Astrocyte (in vitro differentiated cells and primary cell): ENCODE results near the gene MACIR. TPM values are rescaled to one million over a fixed set of nuclear protein-coding genes. Genes with fewer than 3 reads are reported as not detected.
A peak's percentile ranks its signal among the peaks of the same experiment; 100 is the strongest.
"Not testable (repeated sequence)": the region's sequence is repeated elsewhere in the genome, so short reads cannot be mapped to it uniquely, and the experiment has no call there.

Source experiments
- DNase-seq: peaks from one replicate; pipeline ENCODE4 v3.0.0-alpha.2; 2010; ENCODE audit warnings: low read depth
- FAIRE-seq: peaks from 2 replicates; lab custom pipeline; 2011; peaks lifted over from hg19 to GRCh38; lab: Jason Lieb, UNC
- H2AFZ ChIP-seq: 2 replicates; pipeline ENCODE4 v1.6.0; 2012; ENCODE audit warnings: low read depth, low read length, inconsistent platforms
- H3K27ac ChIP-seq: 2 replicates; pipeline ENCODE4 v1.5.1; 2011; ENCODE audit warnings: low read depth, low read length, inconsistent platforms
- H3K27me3 ChIP-seq: 2 replicates; pipeline ENCODE4 v1.6.0; 2011; ENCODE audit warnings: low read length, inconsistent platforms; ENCODE audit not compliant: insufficient read depth
- H3K36me3 ChIP-seq: 2 replicates; pipeline ENCODE4 v1.5.1; 2011; ENCODE audit warnings: low read length, inconsistent platforms; ENCODE audit not compliant: insufficient read depth
- H3K4me1 ChIP-seq: 2 replicates; pipeline ENCODE4 v1.5.1; 2011; ENCODE audit warnings: low read length, inconsistent platforms; ENCODE audit not compliant: insufficient read depth
- H3K4me2 ChIP-seq: 2 replicates; pipeline ENCODE4 v1.6.0; 2012; ENCODE audit warnings: low read length, inconsistent platforms
- H3K4me3 ChIP-seq: 2 replicates; pipeline ENCODE4 v1.5.1; 2011; ENCODE audit warnings: low read depth, mild to moderate bottlenecking, low read length, inconsistent platforms; ENCODE audit not compliant: insufficient read depth
- H3K79me2 ChIP-seq: 2 replicates; pipeline ENCODE4 v1.6.0; 2012; ENCODE audit warnings: mild to moderate bottlenecking, low read length, inconsistent platforms; ENCODE audit not compliant: insufficient read depth
- H3K9ac ChIP-seq: 2 replicates; pipeline ENCODE4 v1.6.0; 2012; ENCODE audit warnings: mild to moderate bottlenecking, low read length, inconsistent platforms
- H3K9me3 ChIP-seq: 2 replicates; pipeline ENCODE4 v1.5.1; 2012; ENCODE audit warnings: low read depth, mild to moderate bottlenecking, low read length, inconsistent platforms; ENCODE audit not compliant: insufficient read depth
- H4K20me1 ChIP-seq: 2 replicates; pipeline ENCODE4 v1.6.0; 2012; ENCODE audit warnings: low read length, inconsistent platforms; ENCODE audit not compliant: insufficient read depth
- H3K27ac Mint-ChIP-seq: one replicate; pipeline ENCODE4 v1.8.0; 2021; ENCODE audit warnings: mild to moderate bottlenecking, mixed read lengths; ENCODE audit not compliant: unreplicated experiment
- H3K27me3 Mint-ChIP-seq: one replicate; pipeline ENCODE4 v1.8.0; 2021; ENCODE audit warnings: low read depth, mixed read lengths; ENCODE audit not compliant: unreplicated experiment
- H3K36me3 Mint-ChIP-seq: one replicate; pipeline ENCODE4 v1.8.0; 2021; ENCODE audit warnings: low read depth, mixed read lengths; ENCODE audit not compliant: unreplicated experiment
- H3K4me1 Mint-ChIP-seq: one replicate; pipeline ENCODE4 v1.8.0; 2021; ENCODE audit warnings: low read depth, mixed read lengths; ENCODE audit not compliant: unreplicated experiment
- H3K4me3 Mint-ChIP-seq: one replicate; pipeline ENCODE4 v1.8.0; 2021; ENCODE audit warnings: mild to moderate bottlenecking, moderate library complexity, mixed read lengths; ENCODE audit not compliant: unreplicated experiment
- H3K9me3 Mint-ChIP-seq: one replicate; pipeline ENCODE4 v1.8.0; 2021; ENCODE audit warnings: mild to moderate bottlenecking, mixed read lengths; ENCODE audit not compliant: unreplicated experiment
- EZH2 ChIP-seq: IDR thresholded peaks from 2 replicates; pipeline ENCODE4 v1.6.1; 2012; ENCODE audit warnings: mild to moderate bottlenecking, low read length, inconsistent platforms; ENCODE audit not compliant: insufficient read depth
- total RNA-seq: library from RNA; stranded (reverse); gene quantifications from 2 replicates; pipeline ENCODE4 v1.2.1, GENCODE V29; 2021
- TF ChIP-seq, protein P1 (sequence below): IDR thresholded peaks from 2 replicates; pipeline ENCODE4 v1.5.1; 2011; ENCODE audit warnings: low read depth, mild to moderate bottlenecking, inconsistent platforms, low read length, moderate library complexity; ENCODE audit not compliant: insufficient read depth

Gene MACIR
- total RNA-seq, 1 donor from 2014 or later: 27.1 TPM

DNA sequence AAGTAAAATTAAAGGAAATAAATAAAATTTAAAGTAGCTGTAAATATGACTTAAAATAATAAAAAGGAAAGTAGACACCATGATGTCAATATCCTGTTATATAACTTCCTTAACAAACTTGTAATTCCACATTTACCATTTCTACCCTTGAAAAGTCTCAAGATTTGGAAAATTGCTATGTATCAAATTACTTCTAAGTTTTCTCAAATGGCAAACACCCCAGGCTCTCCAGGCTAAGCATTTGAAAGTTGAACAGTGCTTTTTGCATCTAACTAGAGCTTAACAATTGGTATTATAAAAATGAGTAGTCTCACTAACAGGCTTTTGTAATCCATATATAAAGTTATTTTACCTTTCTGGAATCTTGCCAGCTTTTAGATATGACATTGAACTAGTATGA lies 41.5 kb upstream of the MACIR start:
- Mint-ChIP-seq H3K9me3 (peaks cover 4% of the 10 kb centered on the region), H3K4me1 (peaks cover 8% of the 10 kb centered on the region), H3K4me3 (no peak overlapping the region), H3K27ac (no peak overlapping the region), H3K27me3 (peaks cover 1% of the 10 kb centered on the region), H3K36me3 (no peaks in the 10 kb centered on the region)
- H3K9me3 ChIP-seq: no peaks in the 10 kb centered on the region
- DNase-seq: no peak
- TF ChIP-seq EZH2: no peak
- TF ChIP-seq, protein P1, sequence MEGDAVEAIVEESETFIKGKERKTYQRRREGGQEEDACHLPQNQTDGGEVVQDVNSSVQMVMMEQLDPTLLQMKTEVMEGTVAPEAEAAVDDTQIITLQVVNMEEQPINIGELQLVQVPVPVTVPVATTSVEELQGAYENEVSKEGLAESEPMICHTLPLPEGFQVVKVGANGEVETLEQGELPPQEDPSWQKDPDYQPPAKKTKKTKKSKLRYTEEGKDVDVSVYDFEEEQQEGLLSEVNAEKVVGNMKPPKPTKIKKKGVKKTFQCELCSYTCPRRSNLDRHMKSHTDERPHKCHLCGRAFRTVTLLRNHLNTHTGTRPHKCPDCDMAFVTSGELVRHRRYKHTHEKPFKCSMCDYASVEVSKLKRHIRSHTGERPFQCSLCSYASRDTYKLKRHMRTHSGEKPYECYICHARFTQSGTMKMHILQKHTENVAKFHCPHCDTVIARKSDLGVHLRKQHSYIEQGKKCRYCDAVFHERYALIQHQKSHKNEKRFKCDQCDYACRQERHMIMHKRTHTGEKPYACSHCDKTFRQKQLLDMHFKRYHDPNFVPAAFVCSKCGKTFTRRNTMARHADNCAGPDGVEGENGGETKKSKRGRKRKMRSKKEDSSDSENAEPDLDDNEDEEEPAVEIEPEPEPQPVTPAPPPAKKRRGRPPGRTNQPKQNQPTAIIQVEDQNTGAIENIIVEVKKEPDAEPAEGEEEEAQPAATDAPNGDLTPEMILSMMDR: no peak
- no peaks in the 10 kb centered on the region for H4K20me1 ChIP-seq
- H3K27ac ChIP-seq: no peak overlapping the region
- no peak overlapping the region for H2AFZ ChIP-seq
- H3K4me3 ChIP-seq: no peak overlapping the region
- H3K4me1 ChIP-seq: peaks cover 3% of the 10 kb centered on the region
- H3K9ac ChIP-seq: no peak overlapping the region
- H3K4me2 ChIP-seq: no peak overlapping the region
- H3K36me3 ChIP-seq: no peaks in the 10 kb centered on the region
- no peak for FAIRE-seq
- no peaks in the 10 kb centered on the region for H3K27me3 ChIP-seq
- no peaks in the 10 kb centered on the region for H3K79me2 ChIP-seq

DNA sequence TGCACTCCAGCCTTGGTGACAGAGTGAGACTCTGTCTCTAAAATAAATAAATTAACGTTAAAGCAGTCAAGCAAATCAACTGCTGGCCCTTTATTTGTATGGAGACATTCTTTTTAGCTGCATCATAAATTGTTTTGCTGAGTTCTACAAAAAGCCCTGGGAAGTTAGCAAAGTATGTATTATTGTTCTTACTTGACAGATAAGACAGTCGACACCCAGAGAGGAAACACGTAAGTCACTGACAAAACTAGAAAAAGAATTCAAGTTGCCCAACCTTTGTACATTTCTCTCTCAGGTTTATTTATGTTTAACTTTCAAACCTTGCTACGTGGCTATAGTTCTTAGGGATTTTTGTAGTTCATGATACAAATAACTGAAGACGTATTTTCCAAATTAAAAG lies 40.4 kb upstream of the MACIR start:
- no peak overlapping the region for H3K4me2 ChIP-seq
- no peaks in the 10 kb centered on the region for H3K36me3 Mint-ChIP-seq
- H3K27ac Mint-ChIP-seq: no peak overlapping the region

DNA sequence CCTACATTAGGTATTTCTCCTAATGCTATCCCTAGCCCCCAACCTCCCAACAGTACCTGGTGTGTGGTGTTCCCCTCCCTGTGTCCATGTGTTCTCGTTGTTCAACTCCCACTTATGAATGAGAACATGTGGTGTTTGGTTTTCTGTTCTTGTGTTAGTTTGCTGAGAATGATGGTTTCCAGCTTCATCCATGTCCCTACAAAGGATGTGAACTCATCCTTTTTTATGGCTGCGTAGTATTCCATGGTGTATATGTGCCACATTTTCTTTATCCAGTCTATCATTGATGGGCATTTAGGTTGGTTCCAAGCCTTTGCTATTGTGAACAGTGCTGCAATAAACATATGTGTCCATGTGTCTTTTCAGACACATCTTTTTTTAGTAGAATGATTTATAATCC lies 39.5 kb upstream of the MACIR start:
- not testable (repeated sequence) for H3K27ac ChIP-seq, H3K4me3 ChIP-seq, H3K27ac Mint-ChIP-seq, H3K36me3 ChIP-seq, H3K9me3 Mint-ChIP-seq, H3K4me2 ChIP-seq, H2AFZ ChIP-seq, H3K27me3 Mint-ChIP-seq, H3K4me3 Mint-ChIP-seq, H3K9ac ChIP-seq, H3K79me2 ChIP-seq, H4K20me1 ChIP-seq, FAIRE-seq, H3K4me1 Mint-ChIP-seq, H3K9me3 ChIP-seq, H3K36me3 Mint-ChIP-seq, H3K4me1 ChIP-seq, H3K27me3 ChIP-seq, DNase-seq

More for the DNA sequence above, 40.4 kb upstream of the MACIR start:
- Mint-ChIP-seq H3K4me3 (no peak overlapping the region), H3K9me3 (peaks cover 4% of the 10 kb centered on the region), H3K27me3 (peaks cover 3% of the 10 kb centered on the region), H3K4me1 (peaks cover 8% of the 10 kb centered on the region)
- H3K9me3 ChIP-seq: no peaks in the 10 kb centered on the region
- TF ChIP-seq, protein P1: no peak
- TF ChIP-seq EZH2: no peak
- no peaks in the 10 kb centered on the region for H4K20me1 ChIP-seq
- H3K79me2 ChIP-seq: no peaks in the 10 kb centered on the region
- H3K4me1 ChIP-seq: peaks cover 3% of the 10 kb centered on the region
- no peak overlapping the region for H3K4me3 ChIP-seq
- H3K9ac ChIP-seq: no peak overlapping the region
- H2AFZ ChIP-seq: no peak overlapping the region
- H3K27me3 ChIP-seq: no peaks in the 10 kb centered on the region
- FAIRE-seq: no peak
- H3K36me3 ChIP-seq: no peaks in the 10 kb centered on the region
- DNase-seq: peak; percentile 94
- H3K27ac ChIP-seq: peak overlapping the region; percentile 72
